ENCODE data around the gene PCNX4.

DNA sequence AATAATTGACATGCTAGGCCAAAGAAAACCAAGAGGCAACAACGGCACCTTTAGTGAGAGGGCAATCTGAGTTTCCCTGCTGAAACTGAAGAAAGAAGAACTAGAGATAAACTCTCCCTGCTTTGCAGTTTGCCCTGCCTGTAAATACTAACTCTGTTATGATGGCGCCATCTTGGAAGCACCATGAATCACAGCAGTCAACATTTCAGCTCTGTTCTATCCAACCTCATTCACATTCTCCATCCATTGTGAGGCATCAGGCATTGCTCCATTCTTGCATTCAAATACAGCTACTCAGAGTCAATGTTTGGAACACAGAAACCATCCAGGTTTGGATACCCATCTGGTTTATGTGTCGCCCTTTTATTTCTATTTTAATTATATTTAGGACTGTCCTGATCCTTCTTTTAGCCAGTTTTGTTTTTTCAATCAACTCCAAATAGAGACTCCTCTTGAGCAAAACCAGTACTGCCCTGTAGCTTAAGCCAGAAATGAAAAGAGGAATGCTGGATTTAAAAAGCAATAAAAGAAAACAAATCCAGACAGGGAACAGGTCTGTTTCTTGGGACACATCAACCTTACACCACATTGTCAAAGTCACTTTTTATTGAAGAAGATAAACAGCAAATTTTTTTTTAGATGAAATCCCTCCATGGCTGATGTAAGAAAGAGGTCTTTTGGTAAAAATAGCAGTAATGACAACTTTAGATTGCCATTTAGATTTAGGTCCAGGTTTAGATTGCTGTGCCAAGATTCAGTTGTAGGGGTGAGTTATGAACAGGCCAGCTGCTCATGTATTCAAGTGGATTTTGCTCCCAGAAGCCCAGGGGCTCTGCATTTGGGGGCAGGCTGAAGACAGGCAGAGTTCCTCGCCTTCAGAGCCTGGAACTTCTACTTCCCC lies 124.0 kb downstream of the PCNX4 start:
- TF ChIP-seq, protein P1, sequence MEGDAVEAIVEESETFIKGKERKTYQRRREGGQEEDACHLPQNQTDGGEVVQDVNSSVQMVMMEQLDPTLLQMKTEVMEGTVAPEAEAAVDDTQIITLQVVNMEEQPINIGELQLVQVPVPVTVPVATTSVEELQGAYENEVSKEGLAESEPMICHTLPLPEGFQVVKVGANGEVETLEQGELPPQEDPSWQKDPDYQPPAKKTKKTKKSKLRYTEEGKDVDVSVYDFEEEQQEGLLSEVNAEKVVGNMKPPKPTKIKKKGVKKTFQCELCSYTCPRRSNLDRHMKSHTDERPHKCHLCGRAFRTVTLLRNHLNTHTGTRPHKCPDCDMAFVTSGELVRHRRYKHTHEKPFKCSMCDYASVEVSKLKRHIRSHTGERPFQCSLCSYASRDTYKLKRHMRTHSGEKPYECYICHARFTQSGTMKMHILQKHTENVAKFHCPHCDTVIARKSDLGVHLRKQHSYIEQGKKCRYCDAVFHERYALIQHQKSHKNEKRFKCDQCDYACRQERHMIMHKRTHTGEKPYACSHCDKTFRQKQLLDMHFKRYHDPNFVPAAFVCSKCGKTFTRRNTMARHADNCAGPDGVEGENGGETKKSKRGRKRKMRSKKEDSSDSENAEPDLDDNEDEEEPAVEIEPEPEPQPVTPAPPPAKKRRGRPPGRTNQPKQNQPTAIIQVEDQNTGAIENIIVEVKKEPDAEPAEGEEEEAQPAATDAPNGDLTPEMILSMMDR (IDR thresholded peaks at IDR 0.05), result no peak
- TF ChIP-seq POLR2A (IDR thresholded peaks at IDR 0.05), result no peak

All from tibial nerve (tissue), 3 donors.